Activated T-cell treated with anti-CD3 and anti-CD28 coated beads, Interleukin-2, amount 50 U/mL, for 72 hours (primary cell): Measurements from ENCODE around the gene IQGAP2. TPM values are rescaled to one million over a fixed set of nuclear protein-coding genes. Genes with fewer than 3 reads are reported as not detected.
A peak's percentile ranks its signal among the peaks of the same experiment; 100 is the strongest.

Source experiments
- ATAC-seq, 2 donors: fragments of 150-1000 bp; cut with Tn5 transposase; replicated peaks in 1 of 2; 2 replicates each; pipeline ENCODE4 v1.10.0; 2021; ENCODE audit warnings: moderate library complexity in 2 of 2, mild to moderate bottlenecking in 1 of 2
- DNase-seq, 2 donors: peaks; one replicate each; pipeline ENCODE4 v3.0.0; 2021 to 2022; ENCODE audit warnings: mixed read lengths in 1 of 2
- H3K27ac Mint-ChIP-seq: one replicate; pipeline ENCODE4 v1.8.0; 2022; ENCODE audit warnings: mild to moderate bottlenecking, moderate library complexity, mixed read lengths
- H3K27me3 Mint-ChIP-seq: one replicate; pipeline ENCODE4 v1.8.0; 2022; ENCODE audit warnings: low read depth, mixed read lengths
- H3K36me3 Mint-ChIP-seq, 2 donors: one replicate each; pipeline ENCODE4 v1.8.0; 2022; ENCODE audit warnings: mixed read lengths in 2 of 2, mild to moderate bottlenecking in 1 of 2; ENCODE audit not compliant: insufficient read depth in 2 of 2
- H3K4me1 Mint-ChIP-seq: one replicate; pipeline ENCODE4 v1.8.0; 2022; ENCODE audit warnings: low read depth, mixed read lengths
- H3K4me3 Mint-ChIP-seq, 2 donors: one replicate each; pipeline ENCODE4 v1.8.0; 2022; ENCODE audit warnings: mild to moderate bottlenecking in 2 of 2, mixed read lengths in 2 of 2, moderate library complexity in 2 of 2
- H3K9me3 Mint-ChIP-seq, 2 donors: one replicate each; pipeline ENCODE4 v1.8.0; 2022; ENCODE audit warnings: mixed read lengths in 2 of 2
- total RNA-seq, 2 donors: library from RNA; stranded (reverse); gene quantifications; one replicate each; pipeline ENCODE4 v1.2.3, GENCODE V29; 2022

The IQGAP2 gene
- total RNA-seq, 2 donors from 2014 or later = 78.0 to 108 TPM

GRCh38 chr5:76710991-76711390, 307.9 kb downstream of the IQGAP2 start:
- H3K4me3 Mint-ChIP-seq = peak overlapping the region; percentile 36 to 75
- no peaks in the 10 kb centered on the region for H3K9me3 Mint-ChIP-seq
- H3K27me3 Mint-ChIP-seq = peaks cover 23% of the 10 kb centered on the region
- no peaks in the 10 kb centered on the region for H3K36me3 Mint-ChIP-seq
- no peak for DNase-seq
- peak; percentile 20 to 42 for ATAC-seq
- peak overlapping the region; percentile 85 for H3K27ac Mint-ChIP-seq
- peaks cover 27% of the 10 kb centered on the region for H3K4me1 Mint-ChIP-seq

GRCh38 chr5:76714751-76715485, 311.8 kb downstream of the IQGAP2 start:
- ATAC-seq (peak; percentile 10 to 27), DNase-seq (peak; percentile 13 to 41)
- H3K27ac Mint-ChIP-seq = no peak overlapping the region
- no peaks in the 10 kb centered on the region for H3K36me3 Mint-ChIP-seq
- peak overlapping the region; percentile 90 to 95 for H3K4me3 Mint-ChIP-seq
- H3K4me1 Mint-ChIP-seq = peaks cover 35% of the 10 kb centered on the region
- no peaks in the 10 kb centered on the region for H3K9me3 Mint-ChIP-seq
- H3K27me3 Mint-ChIP-seq = peaks cover 51% of the 10 kb centered on the region

- no peaks in the 10 kb centered on the region for H3K9me3 Mint-ChIP-seq
- H3K27ac Mint-ChIP-seq = no peak overlapping the region
- ATAC-seq (no peak), DNase-seq (no peak)
- peaks cover 51% of the 10 kb centered on the region for H3K27me3 Mint-ChIP-seq
- H3K4me1 Mint-ChIP-seq = peaks cover 35% of the 10 kb centered on the region
- H3K36me3 Mint-ChIP-seq = no peaks in the 10 kb centered on the region
- peak overlapping the region; percentile 90 to 95 for H3K4me3 Mint-ChIP-seq
These were observed 312.3 kb downstream of the IQGAP2 start for GRCh38 chr5:76715486-76715735.

- H3K36me3 Mint-ChIP-seq = no peaks in the 10 kb centered on the region
- H3K9me3 Mint-ChIP-seq = no peaks in the 10 kb centered on the region
- H3K27ac Mint-ChIP-seq = peak within 1 kb of the TSS; percentile 73
- ATAC-seq (peak; percentile 81), DNase-seq (peak; percentile 54 to 66)
- peak within 1 kb of the TSS; percentile 90 to 95 for H3K4me3 Mint-ChIP-seq
- H3K27me3 Mint-ChIP-seq = peaks cover 51% of the 10 kb centered on the region
- peaks cover 30% of the 10 kb centered on the region for H3K4me1 Mint-ChIP-seq
These were observed 312.8 kb downstream of the IQGAP2 start, which contains the start of gene F2R for GRCh38 chr5:76715736-76716455. F2R (plus strand) TSS chr5:76716126; CDS start chr5:76716308, 182 bp downstream.

- Mint-ChIP-seq H3K36me3 (no peaks in the 10 kb centered on the region), H3K4me1 (peaks cover 23% of the 10 kb centered on the region), H3K9me3 (no peaks in the 10 kb centered on the region), H3K27ac (peak overlapping the region; percentile 73), H3K27me3 (peaks cover 51% of the 10 kb centered on the region), H3K4me3 (peak overlapping the region; percentile 90 to 95)
- ATAC-seq (peak in 1 of 2 donors; percentile 41), DNase-seq (peak; percentile 15 to 19)
These were observed 313.5 kb downstream of the IQGAP2 start for GRCh38 chr5:76716456-76717157.

- ATAC-seq (no peak), DNase-seq (no peak)
- H3K27me3 Mint-ChIP-seq = peaks cover 51% of the 10 kb centered on the region
- H3K9me3 Mint-ChIP-seq = no peaks in the 10 kb centered on the region
- H3K36me3 Mint-ChIP-seq = no peaks in the 10 kb centered on the region
- peak overlapping the region; percentile 73 for H3K27ac Mint-ChIP-seq
- H3K4me3 Mint-ChIP-seq = peak overlapping the region; percentile 90 to 95
- H3K4me1 Mint-ChIP-seq = peaks cover 22% of the 10 kb centered on the region
These were observed 314.4 kb downstream of the IQGAP2 start for GRCh38 chr5:76717222-76718083.

GRCh38 chr5:76718381-76718832, 315.3 kb downstream of the IQGAP2 start:
- Mint-ChIP-seq H3K4me1 (peaks cover 22% of the 10 kb centered on the region), H3K36me3 (no peaks in the 10 kb centered on the region), H3K27me3 (peaks cover 48% of the 10 kb centered on the region), H3K9me3 (no peaks in the 10 kb centered on the region), H3K4me3 (peak overlapping the region in 1 of 2 donors; percentile 61), H3K27ac (peak overlapping the region; percentile 82)
- ATAC-seq (no peak), DNase-seq (no peak)

GRCh38 chr5:76718880-76719279, 315.8 kb downstream of the IQGAP2 start:
- Mint-ChIP-seq H3K4me3 (no peak overlapping the region), H3K9me3 (no peaks in the 10 kb centered on the region)

GRCh38 chr5:76720988-76721569, 318.0 kb downstream of the IQGAP2 start:
- H3K27me3 Mint-ChIP-seq = peaks cover 28% of the 10 kb centered on the region
- H3K36me3 Mint-ChIP-seq = no peaks in the 10 kb centered on the region
- H3K4me1 Mint-ChIP-seq = peaks cover 8% of the 10 kb centered on the region
- H3K9me3 Mint-ChIP-seq = no peaks in the 10 kb centered on the region
- peak overlapping the region in 1 of 2 donors; percentile 24 for H3K4me3 Mint-ChIP-seq
- DNase-seq = no peak
- no peak for ATAC-seq
- peak overlapping the region; percentile 62 for H3K27ac Mint-ChIP-seq

More at GRCh38 chr5:76718880-76719279, 315.8 kb downstream of the IQGAP2 start:
- ATAC-seq = no peak
- Mint-ChIP-seq H3K27me3 (peaks cover 43% of the 10 kb centered on the region), H3K36me3 (no peaks in the 10 kb centered on the region), H3K27ac (no peak overlapping the region), H3K4me1 (peaks cover 22% of the 10 kb centered on the region)
- no peak for DNase-seq

GRCh38 chr5:76723266-76723665, 320.2 kb downstream of the IQGAP2 start:
- Mint-ChIP-seq H3K27me3 (peaks cover 9% of the 10 kb centered on the region), H3K4me3 (no peak overlapping the region), H3K9me3 (peaks cover 0 to under 1% of the 10 kb centered on the region in 2 donors), H3K27ac (no peak overlapping the region), H3K4me1 (no peaks in the 10 kb centered on the region), H3K36me3 (peaks cover 0 to under 1% of the 10 kb centered on the region in 2 donors)
- DNase-seq = no peak
- ATAC-seq = no peak

- ATAC-seq (no peak), DNase-seq (no peak)
- Mint-ChIP-seq H3K9me3 (peaks cover 0 to 2% of the 10 kb centered on the region in 2 donors), H3K4me3 (no peak overlapping the region), H3K4me1 (no peaks in the 10 kb centered on the region), H3K36me3 (peaks cover under 1 to 1% of the 10 kb centered on the region in 2 donors), H3K27ac (peak overlapping the region; percentile 85), H3K27me3 (peaks cover 3% of the 10 kb centered on the region)
These were observed 320.8 kb downstream of the IQGAP2 start for GRCh38 chr5:76723906-76724305.

GRCh38 chr5:76724871-76725270, 321.8 kb downstream of the IQGAP2 start:
- Mint-ChIP-seq H3K4me3 (no peak overlapping the region), H3K4me1 (no peaks in the 10 kb centered on the region), H3K27ac (peak overlapping the region; percentile 31), H3K36me3 (peaks cover 7 to 8% of the 10 kb centered on the region in 2 donors), H3K9me3 (peaks cover 6 to 11% of the 10 kb centered on the region in 2 donors), H3K27me3 (no peaks in the 10 kb centered on the region)
- no peak for DNase-seq
- ATAC-seq = no peak
